ENCODE results near the gene PC. TPM values are rescaled to one million over a fixed set of nuclear protein-coding genes. Genes with fewer than 3 reads are reported as not detected.

Gene PC
- total and polyA plus RNA-seq, 9 donors, result 4.2 to 27.5 (median 14.7) TPM

DNA sequence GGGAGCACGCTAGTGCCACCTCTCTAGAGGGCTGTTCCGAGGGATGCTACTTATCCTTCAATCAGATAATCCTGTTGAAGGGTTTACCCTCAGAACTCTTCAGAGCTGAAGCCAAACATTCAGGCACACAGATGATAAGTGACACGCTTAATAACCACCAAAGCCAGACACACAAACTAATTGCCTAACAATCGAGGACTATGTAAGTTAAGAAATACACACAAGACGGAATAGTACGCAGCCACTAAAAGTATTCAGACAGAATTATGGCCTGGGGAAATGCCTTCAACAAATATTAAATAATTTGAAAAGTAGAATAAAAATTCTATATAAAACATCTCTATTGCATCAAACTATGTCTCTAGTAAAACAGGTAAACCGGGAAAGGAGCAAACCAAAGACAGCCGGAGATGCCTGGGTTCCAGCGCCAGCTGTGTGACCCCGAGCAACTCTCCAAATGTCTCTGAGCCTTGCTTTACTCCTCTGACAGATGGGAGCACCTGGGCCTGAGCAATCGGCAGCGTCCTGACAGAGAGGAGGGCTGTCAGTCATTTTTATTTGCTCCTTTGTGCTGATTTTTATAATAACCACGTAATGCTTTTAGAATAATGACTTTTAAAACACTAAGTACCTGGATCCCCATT is 90.0 kb downstream of the PC start:
- Histone ChIP-seq H3K4me3 (no peak overlapping the region), H3K27ac (no peak overlapping the region), H3K36me3 (no peaks in the 10 kb centered on the region), H3K9me3 (no peaks in the 10 kb centered on the region), H3K4me1 (ENCODE audit: insufficient read depth) (no peaks in the 10 kb centered on the region), H3K27me3 (no peaks in the 10 kb centered on the region)
- DNase-seq, result no peak
- TF ChIP-seq CTCF (IDR thresholded peaks at IDR 0.05), result no peak
- TF ChIP-seq EP300 (IDR thresholded peaks at IDR 0.05), result no peak
- TF ChIP-seq POLR2A (IDR thresholded peaks at IDR 0.05), result no peak
- intact Hi-C loops (cut with DNase I), result no loop called here
- WGBS, 3 donors, result 94 to 96% (median 95%) methylated on average over 13 of the region's 13 CpGs

GRCh38 chr11:66867425-66868040 is 90.7 kb downstream of the PC start:
- Histone ChIP-seq H3K4me3 (no peak overlapping the region), H3K36me3 (no peaks in the 10 kb centered on the region), H3K4me1 (ENCODE audit: insufficient read depth) (no peaks in the 10 kb centered on the region), H3K9me3 (no peaks in the 10 kb centered on the region), H3K27me3 (no peaks in the 10 kb centered on the region), H3K27ac (no peak overlapping the region)
- TF ChIP-seq EP300 (IDR thresholded peaks at IDR 0.05) (no peak), POLR2A (IDR thresholded peaks at IDR 0.05) (no peak), CTCF (IDR thresholded peaks at IDR 0.05) (no peak)
- WGBS, 3 donors, result 82 to 84% (median 83%) methylated on average over 12 to 14 of the region's 14 CpGs
- DNase-seq, result no peak
- intact Hi-C loops (cut with DNase I), result no loop called here

GRCh38 chr11:66866511-66866986 is 91.6 kb downstream of the PC start:
- TF ChIP-seq POLR2A (IDR thresholded peaks at IDR 0.05) (no peak), EP300 (IDR thresholded peaks at IDR 0.05) (no peak)
- H3K36me3 ChIP-seq, result no peaks in the 10 kb centered on the region
- WGBS, 3 donors, result 18 to 40% (median 22%) methylated on average over 7 of the region's 7 CpGs
- DNase-seq, result no peak
- H3K27ac ChIP-seq, result no peak overlapping the region
- intact Hi-C loops (cut with DNase I), result no loop called here
- no peaks in the 10 kb centered on the region for H3K4me1 ChIP-seq (ENCODE audit: insufficient read depth)
- no peaks in the 10 kb centered on the region for H3K27me3 ChIP-seq
- no peaks in the 10 kb centered on the region for H3K9me3 ChIP-seq
- no peak overlapping the region for H3K4me3 ChIP-seq

- Histone ChIP-seq H3K4me1 (ENCODE audit: insufficient read depth) (no peaks in the 10 kb centered on the region), H3K27me3 (no peaks in the 10 kb centered on the region), H3K4me3 (no peak overlapping the region), H3K27ac (no peak overlapping the region), H3K9me3 (no peaks in the 10 kb centered on the region), H3K36me3 (no peaks in the 10 kb centered on the region)
- intact Hi-C loops (cut with DNase I), result no loop called here
- no peak for DNase-seq
- TF ChIP-seq POLR2A (IDR thresholded peaks at IDR 0.05) (no peak), EP300 (IDR thresholded peaks at IDR 0.05) (no peak), CTCF (IDR thresholded peaks at IDR 0.05) (no peak)
- WGBS, 3 donors, result 85 to 90% (median 86%) methylated on average over 22 to 23 of the region's 23 CpGs
Observed at GRCh38 chr11:66866007-66866406, 92.2 kb downstream of the PC start.

All from ovary (tissue), 9 donors.